Keratinocyte (primary cell): Measurements from ENCODE around the gene COX4I1. TPM values are rescaled to one million over a fixed set of nuclear protein-coding genes. Genes with fewer than 3 reads are reported as not detected.

Experiments
- DNase-seq: peaks from one replicate; pipeline ENCODE4 v3.0.0-alpha.2; 2011; ENCODE audit warnings: low read depth, missing footprints, low spot score
- FAIRE-seq: peaks from 2 replicates; lab custom pipeline; 2011; peaks lifted over from hg19 to GRCh38; lab: Jason Lieb, UNC
- H2AFZ ChIP-seq: 2 replicates; pipeline ENCODE4 v1.6.0; 2012; ENCODE audit warnings: low read length, control low read depth, inconsistent platforms; ENCODE audit not compliant: control insufficient read depth
- H3K27ac ChIP-seq: 2 replicates; pipeline ENCODE4 v1.5.1; 2011; ENCODE audit warnings: low read length; ENCODE audit not compliant: control insufficient read depth, insufficient read depth
- H3K27me3 ChIP-seq: 3 replicates; pipeline ENCODE4 v1.6.0; 2011; ENCODE audit warnings: low read length; ENCODE audit not compliant: control insufficient read depth, insufficient read depth; ENCODE audit errors: extremely low read depth
- H3K36me3 ChIP-seq, 2 experiments: 2 replicates in 1 of 2; 3 replicates in 1 of 2; pipeline ENCODE4 v1.5.1; 2011; ENCODE audit warnings: low read length in 2 of 2, mild to moderate bottlenecking in 1 of 2; ENCODE audit not compliant: control insufficient read depth in 2 of 2, insufficient read depth in 2 of 2; ENCODE audit errors: extremely low read depth in 1 of 2
- H3K4me1 ChIP-seq: 3 replicates; pipeline ENCODE4 v1.5.1; 2011; ENCODE audit warnings: low read length; ENCODE audit not compliant: control insufficient read depth, insufficient read depth; ENCODE audit errors: extremely low read depth
- H3K4me2 ChIP-seq: 3 replicates; pipeline ENCODE4 v1.6.0; 2011; ENCODE audit warnings: low read depth, low read length; ENCODE audit not compliant: control insufficient read depth, insufficient read depth; ENCODE audit errors: extremely low read depth
- H3K4me3 ChIP-seq, 3 experiments: fragments of 200-600 bp in 1 of 3; sonication (generic) in 1 of 3; 2 replicates in 2 of 3; 3 replicates in 1 of 3; pipeline ENCODE4 v1.5.1; 2011 to 2016; ENCODE audit warnings: low read length in 3 of 3, mild to moderate bottlenecking in 3 of 3, control low read depth in 2 of 3, inconsistent platforms in 1 of 3, low read depth in 1 of 3, mixed read lengths in 1 of 3, mixed run types in 1 of 3, moderate library complexity in 1 of 3; ENCODE audit not compliant: control insufficient read depth in 2 of 3, insufficient read depth in 2 of 3; ENCODE audit errors: extremely low read depth in 1 of 3
- H3K79me2 ChIP-seq: 2 replicates; pipeline ENCODE4 v1.6.0; 2012; ENCODE audit warnings: low read length; ENCODE audit not compliant: control insufficient read depth, insufficient read depth
- H3K9ac ChIP-seq: 3 replicates; pipeline ENCODE4 v1.6.0; 2011; ENCODE audit warnings: low read length; ENCODE audit not compliant: control insufficient read depth, insufficient read depth; ENCODE audit errors: extremely low read depth
- H3K9me1 ChIP-seq: 3 replicates; pipeline ENCODE4 v1.6.0; 2011; ENCODE audit warnings: low read length; ENCODE audit not compliant: control insufficient read depth, insufficient read depth; ENCODE audit errors: extremely low read depth
- H3K9me3 ChIP-seq: 2 replicates; pipeline ENCODE4 v1.5.1; 2012; ENCODE audit warnings: low read depth, low read length; ENCODE audit not compliant: control insufficient read depth
- H4K20me1 ChIP-seq: 3 replicates; pipeline ENCODE4 v1.6.0; 2011; ENCODE audit warnings: low read length; ENCODE audit not compliant: control insufficient read depth, insufficient read depth; ENCODE audit errors: extremely low read depth
- CTCF ChIP-seq, 3 experiments: IDR thresholded peaks in 1 of 3; conservative IDR thresholded peaks in 1 of 3; optimal IDR thresholded peaks in 1 of 3; 2 replicates in 2 of 3; 3 replicates in 1 of 3; pipeline versions ENCODE3 to v1.5.1; 2011; ENCODE audit warnings: low read length in 3 of 3, mild to moderate bottlenecking in 3 of 3, moderate library complexity in 2 of 3, control low read depth in 1 of 3, inconsistent platforms in 1 of 3; ENCODE audit not compliant: insufficient read depth in 2 of 3; ENCODE audit errors: extremely low read depth in 1 of 3
- EZH2 ChIP-seq: IDR thresholded peaks from one replicate; pipeline ENCODE4 v1.6.1; 2012; ENCODE audit warnings: inconsistent platforms, mild to moderate bottlenecking, low read length, moderate library complexity
- dilution Hi-C: fragments of 300-500 bp; cut with MboI; formaldehyde crosslinking; loops from one replicate; pipeline ENCODE4 v1.7.0; 2020; ENCODE audit warnings: low sequenced_read_pairs; ENCODE audit not compliant: extremely low pct_ligation_motif_present
- polyA plus RNA-seq, 5 experiments: library from polyadenylated mRNA; depleted of rRNA in 3 of 5; stranded (reverse) in 3 of 5; stranded (forward) in 1 of 5; unstranded in 1 of 5; fragments of >200 nt; gene quantifications; 1 replicate in 1 of 5; 2 replicates in 3 of 5; 3 replicates in 1 of 5; pipeline versions ENCODE4 v1.2.1 to v1.2.3, GENCODE V29; 2011 to 2012; ENCODE audit warnings: missing spikeins in 2 of 5, low read depth in 1 of 5, low replicate concordance in 1 of 5

COX4I1 gene
- polyA plus RNA-seq, 1 donor (not counting 4 experiments of a cell fraction or from before 2014, with no cell fraction given): 809 TPM

GRCh38 chr16:85774136-85774535 lies 25.4 kb upstream of the COX4I1 start:
- Histone ChIP-seq H3K9me1 (no peaks in the 10 kb centered on the region), H3K27ac (no peak overlapping the region), H3K9me3 (no peaks in the 10 kb centered on the region), H3K4me2 (no peak overlapping the region), H3K27me3 (no peaks in the 10 kb centered on the region), H3K4me3 (no peak overlapping the region), H3K9ac (no peak overlapping the region), H3K36me3 (peaks cover 5 to 8% of the 10 kb centered on the region in 2 experiments), H4K20me1 (no peaks in the 10 kb centered on the region), H2AFZ (no peak overlapping the region), H3K4me1 (peaks cover 14% of the 10 kb centered on the region), H3K79me2 (no peaks in the 10 kb centered on the region)
- FAIRE-seq (no peak), DNase-seq (no peak)
- no peak for TF ChIP-seq EZH2
- TF ChIP-seq CTCF (optimal IDR thresholded peaks at IDR 0.05 in 1 of 3, IDR thresholded peaks at IDR 0.05 in 1 of 3, conservative IDR thresholded peaks at IDR 0.05 in 1 of 3; ENCODE audit: extremely low read depth in 1 of 3, insufficient read depth in 2 of 3, low read length in 3 of 3): no peak
- dilution Hi-C loops: no loop called here

- Histone ChIP-seq H3K9me1 (no peaks in the 10 kb centered on the region), H3K27me3 (no peaks in the 10 kb centered on the region), H3K4me3 (no peak overlapping the region), H3K9me3 (no peaks in the 10 kb centered on the region), H3K36me3 (peaks cover 8 to 10% of the 10 kb centered on the region in 2 experiments), H3K4me2 (no peak overlapping the region), H3K4me1 (peaks cover 14% of the 10 kb centered on the region), H3K9ac (no peak overlapping the region), H4K20me1 (no peaks in the 10 kb centered on the region), H2AFZ (no peak overlapping the region), H3K79me2 (no peaks in the 10 kb centered on the region), H3K27ac (no peak overlapping the region)
- dilution Hi-C loops: no loop called here
- TF ChIP-seq EZH2: no peak
- TF ChIP-seq CTCF (optimal IDR thresholded peaks at IDR 0.05 in 1 of 3, IDR thresholded peaks at IDR 0.05 in 1 of 3, conservative IDR thresholded peaks at IDR 0.05 in 1 of 3; ENCODE audit: extremely low read depth in 1 of 3, insufficient read depth in 2 of 3, low read length in 3 of 3): no peak
- DNase-seq (no peak), FAIRE-seq (no peak)
Measured at GRCh38 chr16:85774811-85775210, 24.7 kb upstream of the COX4I1 start.
